BE2C (cell line): ENCODE measurements around the gene EXOC4.

Experiments
- DNase-seq: peaks from one replicate; pipeline ENCODE4 v3.0.0-alpha.2; 2020
- H3K27me3 ChIP-seq: fragments of 250-450 bp; sonication (Bioruptor Pico); 2 replicates; pipeline ENCODE4 v1.5.1; 2020; ENCODE audit warnings: mild to moderate bottlenecking
- H3K36me3 ChIP-seq: fragments of 250-450 bp; sonication (Bioruptor Pico); 2 replicates; pipeline ENCODE4 v1.5.1; 2020; ENCODE audit warnings: mild to moderate bottlenecking
- H3K4me1 ChIP-seq: fragments of 250-450 bp; sonication (Bioruptor Pico); 2 replicates; pipeline ENCODE4 v1.5.1; 2020
- H3K4me3 ChIP-seq: 2 replicates; pipeline ENCODE4 v1.5.1; 2011; ENCODE audit warnings: low read depth, low read length
- H3K9me3 ChIP-seq: fragments of 250-450 bp; sonication (Bioruptor Pico); 2 replicates; pipeline ENCODE4 v1.5.1; 2020
- TF ChIP-seq, protein P1 (sequence below): IDR thresholded peaks from 2 replicates; pipeline ENCODE4 v1.5.1; 2012; ENCODE audit warnings: mild to moderate bottlenecking, low read depth, low read length

Gene EXOC4

DNA sequence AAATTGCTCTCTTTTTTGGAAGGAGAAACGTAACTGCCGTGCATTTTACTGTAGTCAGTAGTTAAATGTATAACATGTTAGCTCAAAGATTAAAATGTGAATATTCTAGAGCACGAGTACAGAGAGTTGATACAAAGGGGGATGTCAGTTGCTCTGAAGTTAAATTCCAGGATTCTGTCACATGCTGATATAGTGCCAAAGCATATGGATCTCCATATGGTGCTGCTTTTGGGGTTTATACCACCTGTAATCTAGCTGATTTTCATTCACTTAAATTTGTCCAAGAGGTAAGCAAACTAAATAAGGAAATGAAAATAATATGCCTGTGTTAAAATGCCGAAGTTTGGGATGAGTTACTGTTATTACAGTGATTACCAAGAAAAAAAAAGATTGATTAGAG lies 298.6 kb downstream of the EXOC4 start:
- H3K4me1 ChIP-seq, result peaks cover 23% of the 10 kb centered on the region
- H3K36me3 ChIP-seq, result no peaks in the 10 kb centered on the region

DNA sequence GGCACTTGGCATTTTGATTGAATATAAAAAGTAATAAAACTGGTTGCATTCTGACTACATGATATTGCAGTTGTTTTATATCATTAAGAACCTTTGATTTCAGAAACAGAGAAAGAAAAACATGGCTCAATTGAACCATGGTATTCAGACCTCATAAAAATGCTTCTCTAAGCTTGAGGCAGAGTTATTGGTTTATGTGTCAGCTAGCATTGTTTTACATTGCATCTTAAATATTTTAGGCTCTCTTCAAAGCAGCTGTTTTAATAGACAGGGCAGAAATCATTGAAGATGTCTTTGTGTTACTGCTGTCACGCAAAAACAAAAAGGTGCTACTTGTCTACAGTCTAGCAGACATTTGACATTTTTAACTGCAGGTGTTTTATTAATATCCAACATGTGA lies 299.2 kb downstream of the EXOC4 start:
- Histone ChIP-seq H3K4me3 (no peak overlapping the region), H3K27me3 (no peaks in the 10 kb centered on the region), H3K4me1 (peaks cover 29% of the 10 kb centered on the region), H3K36me3 (no peaks in the 10 kb centered on the region), H3K9me3 (no peaks in the 10 kb centered on the region)
- DNase-seq, result no peak
- TF ChIP-seq, protein P1, sequence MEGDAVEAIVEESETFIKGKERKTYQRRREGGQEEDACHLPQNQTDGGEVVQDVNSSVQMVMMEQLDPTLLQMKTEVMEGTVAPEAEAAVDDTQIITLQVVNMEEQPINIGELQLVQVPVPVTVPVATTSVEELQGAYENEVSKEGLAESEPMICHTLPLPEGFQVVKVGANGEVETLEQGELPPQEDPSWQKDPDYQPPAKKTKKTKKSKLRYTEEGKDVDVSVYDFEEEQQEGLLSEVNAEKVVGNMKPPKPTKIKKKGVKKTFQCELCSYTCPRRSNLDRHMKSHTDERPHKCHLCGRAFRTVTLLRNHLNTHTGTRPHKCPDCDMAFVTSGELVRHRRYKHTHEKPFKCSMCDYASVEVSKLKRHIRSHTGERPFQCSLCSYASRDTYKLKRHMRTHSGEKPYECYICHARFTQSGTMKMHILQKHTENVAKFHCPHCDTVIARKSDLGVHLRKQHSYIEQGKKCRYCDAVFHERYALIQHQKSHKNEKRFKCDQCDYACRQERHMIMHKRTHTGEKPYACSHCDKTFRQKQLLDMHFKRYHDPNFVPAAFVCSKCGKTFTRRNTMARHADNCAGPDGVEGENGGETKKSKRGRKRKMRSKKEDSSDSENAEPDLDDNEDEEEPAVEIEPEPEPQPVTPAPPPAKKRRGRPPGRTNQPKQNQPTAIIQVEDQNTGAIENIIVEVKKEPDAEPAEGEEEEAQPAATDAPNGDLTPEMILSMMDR, result no peak

More for the DNA sequence above, 298.6 kb downstream of the EXOC4 start:
- H3K27me3 ChIP-seq, result no peaks in the 10 kb centered on the region
- DNase-seq, result no peak
- no peak overlapping the region for H3K4me3 ChIP-seq
- TF ChIP-seq, protein P1, result no peak
- no peaks in the 10 kb centered on the region for H3K9me3 ChIP-seq

DNA sequence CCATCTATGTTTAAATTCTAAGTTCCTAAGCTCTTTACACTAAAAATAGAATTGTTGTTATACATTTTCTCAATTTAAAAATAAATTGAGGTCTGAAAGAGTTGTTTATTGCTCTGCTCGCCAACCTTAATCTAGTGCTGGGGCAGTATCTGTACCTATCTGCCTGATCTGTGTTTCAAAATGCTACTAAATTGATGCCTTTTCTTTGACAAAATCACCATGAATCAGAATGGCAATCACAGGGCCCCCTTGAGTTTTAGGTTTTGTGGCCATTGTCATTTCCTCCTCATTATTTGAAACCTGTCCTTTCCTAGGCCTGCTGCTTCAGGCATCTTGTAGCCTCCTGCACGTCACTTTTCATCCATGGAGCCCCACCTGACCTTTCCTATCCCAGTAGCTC lies 301.5 kb downstream of the EXOC4 start:
- Histone ChIP-seq H3K9me3 (no peaks in the 10 kb centered on the region), H3K27me3 (no peaks in the 10 kb centered on the region), H3K4me1 (peaks cover 31% of the 10 kb centered on the region), H3K36me3 (no peaks in the 10 kb centered on the region), H3K4me3 (no peak overlapping the region)
- no peak for DNase-seq
- TF ChIP-seq, protein P1, result no peak

DNA sequence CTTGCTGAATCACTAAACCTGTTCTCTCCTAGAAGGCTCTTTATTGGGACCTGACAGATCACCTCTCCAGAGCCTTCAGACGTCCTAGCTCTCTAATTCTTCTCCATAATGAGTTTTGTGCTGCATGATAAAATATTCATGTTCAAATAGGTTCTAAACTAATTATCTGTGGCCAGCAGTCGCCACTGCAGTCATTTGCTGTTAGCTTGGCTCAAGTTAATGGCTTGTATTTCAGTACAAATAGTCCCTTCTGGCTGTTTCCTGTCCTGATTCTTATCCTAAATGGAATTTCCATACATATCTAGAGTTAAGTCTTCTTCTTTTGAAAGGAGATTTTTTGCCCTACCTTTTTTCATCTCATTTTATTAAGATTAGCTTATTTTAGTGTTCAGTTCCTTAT lies 303.2 kb downstream of the EXOC4 start:
- peaks cover 33% of the 10 kb centered on the region for H3K4me1 ChIP-seq
- DNase-seq, result peak; percentile 32
- TF ChIP-seq, protein P1, result no peak
- H3K4me3 ChIP-seq, result peak overlapping the region; percentile 3
- no peaks in the 10 kb centered on the region for H3K27me3 ChIP-seq
- H3K9me3 ChIP-seq, result no peaks in the 10 kb centered on the region
- H3K36me3 ChIP-seq, result no peaks in the 10 kb centered on the region

DNA sequence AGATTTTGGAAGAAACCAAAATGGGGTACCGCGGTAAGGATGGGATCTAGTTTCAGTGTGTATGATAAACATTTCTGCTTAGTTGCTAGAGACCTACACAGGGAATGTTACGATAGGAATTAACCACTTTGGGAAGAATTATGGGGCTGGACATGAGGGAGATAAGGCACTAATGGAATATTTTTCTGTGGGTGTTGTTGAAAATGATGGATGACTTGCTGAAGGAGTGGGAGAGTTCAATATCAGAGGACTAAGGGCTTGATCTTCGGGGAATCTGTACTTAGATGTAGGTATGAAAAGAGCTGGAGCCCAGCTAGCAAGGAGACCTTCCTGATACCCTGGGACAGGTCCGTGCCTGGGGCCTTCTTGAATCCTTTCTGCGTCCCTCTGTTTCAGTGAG lies 303.7 kb downstream of the EXOC4 start:
- H3K27me3 ChIP-seq, result no peaks in the 10 kb centered on the region
- H3K4me3 ChIP-seq, result peak overlapping the region; percentile 3
- no peaks in the 10 kb centered on the region for H3K36me3 ChIP-seq
- no peaks in the 10 kb centered on the region for H3K9me3 ChIP-seq
- DNase-seq, result peak; percentile 40
- TF ChIP-seq, protein P1, result no peak
- H3K4me1 ChIP-seq, result peaks cover 33% of the 10 kb centered on the region

DNA sequence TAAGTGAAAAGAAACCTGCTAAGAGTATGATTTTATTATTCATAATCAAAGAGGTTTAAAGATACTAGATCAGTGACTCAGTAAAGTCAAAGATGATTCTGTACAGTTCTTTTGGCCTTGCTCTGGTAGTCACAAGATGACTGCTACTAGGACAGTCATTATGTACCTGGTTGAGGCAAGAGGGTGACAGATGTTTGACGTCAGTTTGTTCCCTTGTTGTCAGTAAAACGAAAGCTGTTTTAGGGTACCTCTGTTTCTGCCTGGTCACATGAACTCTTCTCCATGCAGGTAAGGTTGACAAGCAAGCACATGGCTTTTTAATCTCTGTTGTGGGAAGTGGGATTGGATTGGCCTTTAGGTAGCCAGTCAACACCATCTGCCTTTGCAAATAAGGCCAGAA lies 308.0 kb downstream of the EXOC4 start:
- H3K27me3 ChIP-seq, result no peaks in the 10 kb centered on the region
- no peak overlapping the region for H3K4me3 ChIP-seq
- peaks cover 16% of the 10 kb centered on the region for H3K4me1 ChIP-seq
- no peaks in the 10 kb centered on the region for H3K9me3 ChIP-seq
- TF ChIP-seq, protein P1, result no peak
- no peak for DNase-seq
- no peaks in the 10 kb centered on the region for H3K36me3 ChIP-seq
